ENCODE results near the gene SLITRK3.
"Not testable (repeated sequence)": the region's sequence is repeated elsewhere in the genome, so short reads cannot be mapped to it uniquely, and the experiment has no call there.

Gene SLITRK3

GRCh38 chr3:165188452-165188851 is 7.7 kb downstream of the SLITRK3 start:
- no peak for DNase-seq

DNA sequence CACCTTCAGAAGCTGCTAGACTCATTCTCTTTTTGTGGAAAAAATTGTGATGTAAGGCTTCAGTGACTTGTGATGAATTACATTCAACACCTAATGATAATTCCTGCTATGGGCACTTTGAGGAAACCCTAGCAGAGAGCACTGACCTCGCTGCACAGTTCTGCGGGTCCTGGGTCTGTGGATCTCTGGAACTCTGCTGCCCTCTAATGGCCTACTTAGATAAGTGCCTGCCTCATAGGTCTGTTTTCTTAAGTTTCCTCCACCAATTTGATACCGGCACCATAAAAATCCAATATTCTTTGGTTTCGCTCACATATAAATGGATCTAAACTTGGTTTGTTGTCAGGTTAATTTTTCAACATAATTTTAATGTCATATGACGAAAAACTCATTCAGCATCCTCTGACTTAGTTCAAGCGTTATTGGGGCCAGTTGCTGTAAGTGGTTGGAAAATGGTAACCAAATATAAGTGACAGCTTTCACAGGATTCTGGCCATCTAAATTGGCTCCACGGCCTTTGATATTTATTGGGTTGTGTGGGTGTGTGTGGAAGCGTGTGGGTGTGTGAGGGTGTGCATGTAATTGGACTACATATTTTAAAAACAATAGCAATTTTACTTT is 10.4 kb downstream of the SLITRK3 start:
- DNase-seq: no peak

DNA sequence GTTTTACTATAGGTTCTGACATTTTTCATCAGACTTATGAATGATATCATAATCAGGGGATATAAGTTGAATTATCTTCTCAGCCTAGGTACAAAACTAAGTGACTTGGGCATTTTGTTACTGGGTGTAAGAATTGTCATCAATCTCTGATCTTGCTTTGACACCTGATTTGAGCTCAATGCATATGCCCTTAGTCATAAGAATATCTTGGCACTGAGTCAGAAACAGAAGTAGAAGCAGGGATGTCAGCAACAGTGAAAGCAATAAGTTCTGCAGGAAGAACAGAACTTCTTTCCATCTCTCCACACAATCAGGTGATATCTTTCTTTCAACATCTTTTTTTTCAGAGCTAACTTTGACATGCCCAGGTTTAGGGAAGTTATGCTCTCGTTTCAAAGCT is 14.6 kb downstream of the SLITRK3 start:
- DNase-seq: no peak

GRCh38 chr3:165170236-165170635 is 25.9 kb downstream of the SLITRK3 start:
- DNase-seq: no peak

- no peak for DNase-seq
These were observed 26.8 kb downstream of the SLITRK3 start for GRCh38 chr3:165169368-165169767.

DNA sequence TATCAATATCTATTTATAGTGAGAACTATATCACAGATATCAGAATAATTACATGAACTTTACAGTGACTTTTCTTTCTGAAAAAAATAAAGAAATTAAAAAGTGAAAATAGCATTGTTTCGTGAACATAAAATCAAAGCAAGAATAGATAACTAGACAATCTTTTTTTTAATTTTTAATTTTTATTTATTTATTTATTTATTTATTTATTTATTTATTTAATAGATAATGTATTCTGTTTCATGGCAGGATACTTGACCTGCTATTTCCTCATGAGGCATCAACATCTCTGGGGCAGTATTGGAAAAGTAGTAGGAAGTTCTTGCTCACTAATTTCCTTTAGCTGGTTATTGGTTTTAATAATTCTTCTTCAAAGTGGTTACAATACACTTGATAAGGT is 33.3 kb downstream of the SLITRK3 start:
- no peak for DNase-seq

DNA sequence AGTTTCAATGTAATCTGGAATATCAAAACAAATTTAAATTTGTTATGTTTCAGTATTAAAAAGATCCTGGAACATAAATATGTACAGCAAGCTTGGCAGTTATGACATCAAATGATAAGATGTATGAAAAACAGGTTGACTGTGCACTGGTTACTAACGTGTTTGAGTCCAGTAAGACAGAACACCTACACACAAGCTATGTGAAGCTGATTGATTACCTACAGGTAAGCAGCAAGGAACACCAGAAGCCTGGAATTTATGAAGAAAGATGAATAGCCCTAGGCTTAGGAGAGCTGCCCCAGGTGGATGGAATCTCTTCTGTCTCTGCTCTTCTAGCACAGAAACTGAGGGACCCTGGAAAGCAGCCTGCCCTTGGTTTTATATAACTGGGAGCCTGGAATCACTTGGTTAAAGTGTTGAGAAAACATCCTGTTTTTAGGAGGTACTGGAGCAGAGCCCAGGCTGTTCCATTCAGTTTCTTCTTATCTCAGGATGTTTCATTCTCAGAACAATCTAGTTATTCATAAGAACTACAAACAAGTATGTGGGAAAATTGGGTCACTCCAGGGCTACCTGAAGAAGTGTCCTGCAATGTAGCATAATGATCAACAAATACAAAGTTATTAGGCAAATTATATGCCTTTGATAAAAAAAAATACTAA is 36.3 kb downstream of the SLITRK3 start:
- no peak for DNase-seq

GRCh38 chr3:165158011-165158410 is 38.2 kb downstream of the SLITRK3 start:
- no peak for DNase-seq

DNA sequence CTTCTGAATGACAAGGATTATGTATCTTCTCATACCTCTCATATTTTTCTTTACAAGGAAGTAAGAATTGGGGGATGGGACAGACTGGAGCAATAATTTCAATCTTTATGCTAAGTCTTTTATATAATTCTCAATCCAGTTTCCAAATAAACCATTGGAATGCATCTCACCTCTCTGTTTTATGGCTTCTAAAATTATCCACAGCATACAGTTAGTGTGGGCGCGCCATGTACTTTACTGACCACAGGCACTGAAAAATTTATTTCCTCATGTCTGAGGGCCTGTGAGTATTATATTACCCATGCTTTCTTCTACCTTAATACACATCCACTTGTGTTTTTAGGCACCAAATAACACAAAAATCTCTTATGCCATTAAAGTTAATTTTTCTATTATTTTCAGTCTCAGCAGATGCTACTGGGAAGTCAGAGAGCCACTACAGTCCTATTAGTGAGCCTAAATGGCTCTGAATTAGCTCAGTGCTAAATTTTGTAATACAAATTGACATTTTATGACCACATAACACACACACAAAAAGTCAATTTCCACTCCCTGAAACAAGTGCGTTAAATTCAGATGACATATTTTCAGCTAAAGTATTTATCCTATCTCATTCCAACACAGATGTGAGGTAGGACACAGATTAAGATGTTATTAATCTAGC is 39.3 kb downstream of the SLITRK3 start:
- no peak for DNase-seq

DNA sequence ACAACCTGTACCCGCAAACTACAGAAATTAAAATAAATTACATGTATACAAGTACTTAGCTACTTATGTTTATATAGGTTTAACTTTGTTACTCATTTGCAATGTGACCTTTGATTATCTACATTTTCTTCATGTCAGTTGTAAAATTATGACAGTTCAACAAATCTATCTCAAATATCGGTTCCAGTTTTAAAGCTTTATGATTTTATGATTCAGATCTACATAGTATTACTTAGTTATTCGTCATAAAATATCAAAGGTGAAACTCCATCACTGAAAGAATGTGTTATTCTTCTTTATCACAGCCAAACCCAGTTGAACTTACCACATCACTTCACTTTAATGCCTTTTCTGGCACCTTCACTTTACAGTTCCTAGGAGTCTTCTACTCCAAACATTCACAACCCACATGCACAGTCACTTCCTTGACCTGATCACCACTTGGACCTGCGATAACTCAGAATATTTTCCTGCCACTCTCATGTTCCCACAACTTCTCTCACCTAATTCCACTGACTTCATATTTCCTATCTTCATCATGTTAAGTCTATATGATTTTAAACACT is 47.2 kb downstream of the SLITRK3 start:
- DNase-seq: no peak

GRCh38 chr3:165144271-165144670 is 51.9 kb downstream of the SLITRK3 start:
- DNase-seq: no peak

- not testable (repeated sequence) for DNase-seq
These were observed 56.3 kb downstream of the SLITRK3 start for GRCh38 chr3:165139918-165140317.
